ENCODE data around the gene AQP6.
"Not testable (repeated sequence)": the region's sequence is repeated elsewhere in the genome, so short reads cannot be mapped to it uniquely, and the experiment has no call there.

The AQP6 gene

GRCh38 chr12:49969651-49970429, 2.9 kb upstream of the AQP6 start:
- no peak for DNase-seq (ENCODE audit: low read depth)

DNA sequence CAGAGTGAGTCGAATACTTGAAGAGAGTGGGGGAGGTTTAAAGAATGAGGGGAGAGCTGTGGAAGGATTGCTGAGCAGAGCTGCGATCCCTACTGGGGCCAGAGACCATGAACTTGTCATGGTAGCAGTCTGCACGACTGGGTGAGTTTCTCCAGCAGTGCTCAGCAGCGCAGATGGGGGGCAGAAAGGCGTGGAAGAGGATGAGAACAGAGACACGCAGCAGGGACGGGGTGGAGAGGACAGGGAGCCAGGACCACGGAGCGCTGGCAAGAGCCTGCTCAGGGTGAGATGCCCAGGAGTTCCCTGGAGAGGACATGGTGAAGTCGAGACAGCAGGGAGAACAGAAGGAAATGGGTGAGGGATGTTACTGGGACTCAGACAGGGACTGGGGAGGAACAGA, 2.1 kb upstream of the AQP6 start:
- DNase-seq (ENCODE audit: low read depth), result no peak

GRCh38 chr12:49971141-49971540, 1.6 kb upstream of the AQP6 start:
- DNase-seq (ENCODE audit: low read depth), result no peak

DNA sequence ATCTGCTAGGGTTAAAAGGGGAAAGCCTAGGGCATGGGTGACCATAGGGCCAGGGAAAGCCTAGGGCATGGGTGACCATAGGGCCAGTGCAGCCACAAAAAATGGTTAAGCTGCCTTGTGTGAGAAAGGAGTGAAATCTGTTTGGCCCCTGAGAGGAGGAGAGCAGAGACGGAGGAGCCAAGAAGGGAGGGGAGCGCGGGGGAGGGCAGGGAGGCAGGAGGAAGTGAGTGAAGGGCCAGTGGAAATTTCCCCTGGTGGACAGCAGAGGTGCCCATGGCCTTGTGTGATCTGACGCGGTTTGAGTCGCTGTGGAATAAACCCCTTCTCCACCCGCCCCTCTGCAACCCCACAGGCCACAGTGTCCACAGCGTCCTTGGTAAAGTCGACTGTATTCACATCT, 618 bp upstream of the AQP6 start:
- no peak for DNase-seq (ENCODE audit: low read depth)

- DNase-seq (ENCODE audit: low read depth), result no peak
These were observed 649 bp downstream of the AQP6 start for GRCh38 chr12:49973361-49973830.

GRCh38 chr12:49974231-49974675, 1.5 kb downstream of the AQP6 start:
- no peak for DNase-seq (ENCODE audit: low read depth)

DNA sequence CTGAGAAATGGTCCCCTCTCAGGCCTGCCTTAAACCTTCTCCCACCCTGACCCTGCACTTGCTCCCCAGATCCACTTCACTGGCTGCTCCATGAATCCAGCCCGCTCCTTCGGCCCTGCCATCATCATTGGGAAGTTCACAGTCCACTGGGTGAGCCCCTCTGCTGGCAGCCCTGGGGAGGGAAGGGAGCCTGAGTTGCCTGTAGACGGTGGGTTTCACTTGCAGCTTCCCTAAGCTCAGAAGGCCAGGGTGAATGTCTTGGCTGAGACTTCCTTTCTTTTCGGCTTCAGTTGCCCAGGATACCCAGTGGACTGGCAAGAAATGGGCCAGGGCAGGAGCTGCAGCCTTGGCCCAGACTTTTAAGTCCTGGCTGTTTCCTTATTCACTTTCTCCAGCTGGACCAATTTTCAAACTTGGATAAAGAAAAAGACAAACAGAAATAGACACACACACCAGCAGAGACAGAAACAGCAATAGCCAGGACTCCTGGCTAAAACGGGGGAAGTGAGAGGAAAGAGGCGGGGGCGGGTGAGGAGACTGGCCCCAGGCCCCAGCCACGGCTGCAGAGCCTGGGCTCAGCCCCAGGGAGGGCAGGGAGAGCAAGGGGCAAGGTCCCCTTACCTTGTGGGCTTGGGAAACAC, 2.0 kb downstream of the AQP6 start:
- no peak for DNase-seq (ENCODE audit: low read depth)

DNA sequence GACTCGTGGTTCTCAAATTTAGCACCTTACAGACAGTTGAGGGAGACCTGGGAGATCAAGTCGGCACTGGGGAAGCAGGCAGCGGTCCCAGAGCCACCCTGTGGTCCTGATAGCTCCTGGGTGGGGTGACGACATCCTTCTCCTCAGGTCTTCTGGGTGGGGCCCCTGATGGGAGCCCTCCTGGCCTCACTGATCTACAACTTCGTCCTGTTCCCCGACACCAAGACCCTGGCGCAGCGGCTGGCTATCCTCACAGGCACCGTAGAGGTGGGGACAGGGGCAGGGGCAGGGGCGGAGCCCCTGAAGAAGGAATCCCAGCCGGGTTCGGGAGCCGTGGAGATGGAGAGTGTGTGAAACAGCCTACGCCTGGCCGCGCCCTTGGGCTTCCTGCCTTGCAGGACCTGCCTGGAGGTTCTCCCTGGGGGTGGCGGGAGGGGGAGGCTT, 2.6 kb downstream of the AQP6 start:
- DNase-seq (ENCODE audit: low read depth), result no peak

- DNase-seq (ENCODE audit: low read depth), result no peak
These were observed 3.8 kb downstream of the AQP6 start for GRCh38 chr12:49976557-49976956.

DNA sequence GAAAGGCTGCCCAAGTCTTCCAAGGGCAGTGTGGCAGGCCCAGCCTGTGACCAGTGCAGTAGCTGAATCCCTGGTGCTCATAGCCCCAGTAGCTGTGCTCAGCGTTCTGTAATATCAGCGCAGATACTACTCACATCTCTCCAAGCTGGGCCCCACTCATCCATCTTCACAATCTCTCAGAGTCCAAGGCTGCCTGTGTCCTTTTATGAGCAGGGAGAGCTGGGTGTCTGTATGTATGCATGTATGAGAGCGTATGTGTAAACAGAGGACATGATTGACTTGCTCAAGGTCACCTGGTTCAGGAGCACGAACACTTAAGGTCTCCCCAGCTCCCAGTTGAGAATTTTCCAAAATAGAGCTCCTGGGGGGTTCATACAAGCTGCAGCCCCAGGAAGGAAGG, 5.4 kb downstream of the AQP6 start:
- DNase-seq (ENCODE audit: low read depth), result no peak

GRCh38 chr12:49979016-49979586, 6.4 kb downstream of the AQP6 start:
- DNase-seq (ENCODE audit: low read depth), result no peak

DNA sequence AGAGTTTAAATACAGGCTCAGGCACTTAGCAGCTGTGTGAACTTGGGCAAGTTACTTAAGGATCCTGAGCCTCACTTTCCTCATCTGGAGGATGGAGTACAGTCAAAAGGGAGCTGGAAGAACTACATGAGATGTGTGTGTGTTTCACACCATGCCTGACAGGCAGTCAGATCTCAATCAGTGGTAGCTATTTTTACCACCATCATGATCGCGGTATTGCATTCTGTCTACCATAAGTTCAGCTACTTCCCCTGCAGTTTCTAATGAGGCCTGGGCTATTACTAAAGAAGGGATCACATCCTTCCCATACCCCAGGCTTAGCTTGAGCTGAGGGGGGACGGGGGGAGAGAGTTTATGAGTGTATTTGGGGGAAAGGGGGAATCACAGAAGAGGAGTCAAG, 7.0 kb downstream of the AQP6 start:
- no peak for DNase-seq (ENCODE audit: low read depth)

DNA sequence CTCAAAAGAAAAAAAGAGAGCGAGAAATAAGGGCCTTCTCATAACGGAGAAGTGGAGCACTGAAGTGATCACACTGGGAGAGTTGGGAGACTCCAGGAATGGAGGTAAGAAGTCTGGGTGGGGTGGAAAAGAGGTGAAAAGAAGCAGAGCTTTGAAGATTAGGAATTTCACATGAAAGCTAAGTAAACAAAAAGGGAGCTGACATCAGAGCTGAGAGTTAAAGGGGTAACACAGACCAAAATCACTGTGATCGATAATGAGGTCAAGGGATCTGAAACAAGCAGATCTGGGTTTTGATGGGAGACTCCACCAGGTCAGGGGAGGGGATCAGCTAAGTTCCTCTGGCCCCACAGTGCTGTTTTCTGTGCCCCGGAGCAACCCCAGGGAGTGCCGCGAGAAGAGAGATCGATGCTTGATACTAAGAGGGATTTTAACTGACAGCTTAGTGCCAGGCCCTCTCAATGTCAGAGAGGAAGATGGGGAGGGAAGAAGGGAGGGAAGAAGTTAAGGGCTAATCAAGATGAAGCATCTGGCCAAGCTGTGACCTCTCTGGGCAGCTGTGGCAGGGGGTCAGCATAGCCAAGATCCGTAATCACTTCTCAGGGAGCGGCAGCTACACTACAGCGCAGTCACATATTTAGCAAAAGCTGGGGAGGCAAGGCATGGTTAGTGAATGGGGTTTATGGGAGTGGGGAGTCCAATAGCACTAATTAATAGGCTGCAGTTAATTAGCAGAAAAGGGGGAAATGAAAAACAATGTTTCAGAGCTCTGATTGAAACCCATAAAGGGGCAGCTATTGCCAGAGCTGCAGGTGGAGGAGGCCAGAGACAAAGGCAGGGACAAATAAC, 8.0 kb downstream of the AQP6 start:
- no peak for DNase-seq (ENCODE audit: low read depth)

DNA sequence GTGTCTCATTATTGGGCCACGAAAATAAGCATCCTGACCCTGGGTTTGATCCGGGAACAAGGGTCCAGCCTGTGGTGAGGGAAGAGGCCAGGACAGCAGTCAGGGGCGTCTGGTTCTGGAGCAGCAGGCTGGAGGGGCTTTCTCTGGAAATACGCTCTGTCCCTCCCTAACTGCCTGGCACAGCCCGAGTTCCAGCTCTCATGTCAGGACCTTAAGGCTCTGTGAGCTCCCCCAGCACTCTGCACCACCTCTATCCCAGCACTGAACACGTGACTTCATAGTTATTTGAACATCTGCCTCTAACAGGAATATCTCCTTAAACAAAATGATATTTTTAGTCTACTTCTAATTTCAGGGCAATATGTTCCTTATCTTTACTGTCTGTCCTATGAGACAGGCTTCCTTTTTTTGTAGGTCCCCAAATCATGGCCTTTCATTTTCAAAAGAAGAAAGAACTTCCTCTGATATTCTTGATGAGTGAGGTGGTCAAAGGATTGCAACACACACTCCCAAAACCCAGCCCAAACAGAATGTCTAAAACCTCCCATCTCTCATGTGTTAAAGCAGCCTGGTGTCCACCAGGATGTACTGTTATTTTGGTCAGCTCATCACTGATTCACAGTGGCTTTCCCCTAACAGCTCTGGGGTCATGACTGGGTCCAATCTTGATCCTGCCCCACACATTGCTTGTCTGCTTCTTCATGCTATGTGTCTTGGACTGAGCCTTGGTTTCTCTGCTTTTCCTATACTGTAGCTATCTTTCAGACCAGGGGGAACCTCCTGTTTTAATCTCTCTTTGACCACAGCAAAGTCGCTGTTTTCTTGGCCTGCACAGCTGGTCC, 9.7 kb downstream of the AQP6 start:
- no peak for DNase-seq (ENCODE audit: low read depth)

- no peak for DNase-seq (ENCODE audit: low read depth)
These were observed 11.1 kb downstream of the AQP6 start for GRCh38 chr12:49983892-49984291.

DNA sequence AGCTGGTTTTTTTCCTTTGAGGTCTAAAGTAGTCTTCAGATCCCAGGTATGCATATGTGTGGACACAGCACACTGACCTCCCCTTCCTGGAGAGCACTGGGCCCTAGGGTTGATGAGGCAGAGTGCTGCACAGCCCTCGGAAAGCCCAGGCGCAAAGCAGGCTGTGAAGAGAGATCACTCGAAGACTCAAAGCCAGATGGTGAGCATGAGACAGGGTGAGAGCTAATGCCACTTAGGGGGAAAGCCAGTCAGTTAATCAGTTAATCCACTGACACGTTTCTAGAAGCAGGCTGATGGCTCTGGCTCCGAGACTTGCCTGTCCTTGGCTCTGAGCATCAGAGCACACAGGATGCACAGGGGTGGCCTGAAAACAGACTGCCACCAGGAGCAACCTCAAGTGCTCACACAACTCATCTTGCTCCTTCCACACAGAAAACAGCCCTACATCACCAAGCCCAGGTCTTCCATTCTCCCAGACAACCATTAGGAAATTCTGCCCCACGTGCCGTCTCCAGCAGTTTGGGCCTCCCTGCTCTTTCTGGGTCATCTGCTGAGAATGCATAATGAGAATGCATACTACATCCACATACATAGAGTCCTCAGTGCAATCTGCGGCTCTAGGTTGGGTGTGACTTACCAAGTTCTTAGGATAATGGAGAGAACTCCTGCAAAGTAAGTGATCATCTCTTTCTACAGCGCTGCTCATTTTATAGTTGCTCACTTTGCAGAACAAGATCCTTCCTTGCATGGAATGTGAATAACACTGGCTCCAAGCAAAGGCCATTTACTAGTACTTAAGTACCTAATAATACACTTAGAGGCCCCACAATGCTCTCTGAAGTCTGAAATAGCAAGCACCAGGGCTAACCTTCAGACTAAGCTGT, 12.0 kb downstream of the AQP6 start:
- DNase-seq (ENCODE audit: low read depth), result no peak

GRCh38 chr12:49985981-49986380, 13.2 kb downstream of the AQP6 start:
- DNase-seq (ENCODE audit: low read depth), result no peak

- DNase-seq (ENCODE audit: low read depth), result not testable (repeated sequence)
These were observed 13.7 kb downstream of the AQP6 start for GRCh38 chr12:49986476-49986875.

- no peak for DNase-seq (ENCODE audit: low read depth)
These were observed 15.0 kb downstream of the AQP6 start for GRCh38 chr12:49987625-49988303.

- not testable (repeated sequence) for DNase-seq (ENCODE audit: low read depth)
These were observed 16.7 kb downstream of the AQP6 start for GRCh38 chr12:49989400-49989799.
